GM18511 (cell line): ENCODE results near the gene SACS.
"Not testable (repeated sequence)": the region's sequence is repeated elsewhere in the genome, so short reads cannot be mapped to it uniquely, and the experiment has no call there.

ENCODE experiments used
- ATAC-seq: cut with Tn5 transposase; IDR thresholded peaks from one replicate; pipeline ENCODE4 v1.9.1; 2021; ENCODE audit warnings: mild to moderate bottlenecking, moderate library complexity; ENCODE audit not compliant: unreplicated experiment

Gene SACS

GRCh38 chr13:23314837-23315236 lies 118.7 kb downstream of the SACS start:
- not testable (repeated sequence) for ATAC-seq

- no peak for ATAC-seq
Observed at GRCh38 chr13:23292586-23292985, 140.9 kb downstream of the SACS start.

GRCh38 chr13:23289917-23290357 lies 143.6 kb downstream of the SACS start:
- no peak for ATAC-seq

- ATAC-seq, result no peak
Observed at GRCh38 chr13:23288995-23289394, 144.5 kb downstream of the SACS start.

GRCh38 chr13:23288564-23288963 lies 144.9 kb downstream of the SACS start:
- no peak for ATAC-seq

GRCh38 chr13:23279321-23279720 lies 154.2 kb downstream of the SACS start:
- ATAC-seq, result no peak
